ENCODE results near the gene HDAC1. TPM values are rescaled to one million over a fixed set of nuclear protein-coding genes. Genes with fewer than 3 reads are reported as not detected.

Gene HDAC1
- total and polyA plus RNA-seq, 2 of the 13 experiments (the other 11 are each of a cell fraction or from before 2014, with no cell fraction given) = 93.5 to 189 TPM

DNA sequence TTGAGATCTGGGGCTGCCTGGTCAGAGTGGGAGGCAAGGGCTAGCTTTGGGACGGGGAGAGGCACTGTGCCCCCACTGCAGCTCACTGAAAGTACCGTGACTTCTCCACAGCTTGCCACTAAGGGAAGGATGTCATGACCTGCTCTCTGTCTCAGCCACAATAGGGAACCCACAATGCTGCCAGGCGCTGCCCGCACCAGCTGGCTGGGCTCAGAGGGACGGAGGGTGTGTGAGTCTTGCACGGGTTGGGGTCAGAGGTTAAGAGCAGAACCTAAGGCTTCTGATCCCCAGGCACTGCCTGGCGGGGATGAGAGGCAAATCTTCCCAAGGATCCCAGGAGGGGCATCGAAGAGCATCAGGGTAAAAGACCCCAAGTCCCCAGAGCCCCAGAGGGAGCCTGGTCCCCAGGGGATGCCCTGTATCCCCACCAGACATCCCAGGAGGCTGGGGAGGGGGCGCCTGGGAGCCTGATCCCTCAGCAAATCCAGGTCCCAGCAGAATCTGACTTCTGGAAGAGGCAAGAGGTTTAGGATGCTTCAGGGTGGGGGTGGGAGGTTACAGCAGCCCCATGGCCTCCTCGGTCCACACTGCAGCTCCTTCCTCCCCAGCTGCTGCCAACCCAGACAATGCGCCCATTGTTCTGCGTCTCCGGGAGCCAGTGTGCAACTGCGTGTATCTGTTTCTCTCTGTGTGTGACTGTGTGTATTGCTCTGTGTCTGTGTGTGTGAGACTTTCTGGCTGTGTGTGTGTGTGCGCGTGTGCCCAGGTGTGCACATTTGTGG is 46.2 kb downstream of the HDAC1 start (continued):
- TF ChIP-seq XRCC5 (optimal IDR thresholded peaks at IDR 0.05; ENCODE audit: low read length) (peak; percentile 61), ZNF510 (CRISPR knock-in tag; IDR thresholded peaks at IDR 0.05; ENCODE audit: low read depth) (no peak), ZFP37 (CRISPR knock-in tag; IDR thresholded peaks at IDR 0.05; ENCODE audit: borderline replicate concordance) (no peak), ZNF766 (CRISPR knock-in tag; IDR thresholded peaks at IDR 0.05; ENCODE audit: borderline replicate concordance) (no peak), CBFB (CRISPR knock-in tag; IDR thresholded peaks at IDR 0.05) (no peak), KDM1A (CRISPR knock-in tag; IDR thresholded peaks at IDR 0.05) (0 out of 2 replicates have a peak, but pooled peaks have one; percentile 41), HNRNPH1 (optimal IDR thresholded peaks at IDR 0.05; ENCODE audit: low read depth, low read length) (no peak), KDM3A (CRISPR knock-in tag; IDR thresholded peaks at IDR 0.05; ENCODE audit: low read depth) (no peak), BRCA1 (CRISPR knock-in tag; IDR thresholded peaks at IDR 0.05) (no peak), YY1 (IDR thresholded peaks at IDR 0.05; ENCODE audit: insufficient read depth, insufficient replicate concordance, low read depth, low read length) (no peak)
- TF ChIP-seq, protein P1, sequence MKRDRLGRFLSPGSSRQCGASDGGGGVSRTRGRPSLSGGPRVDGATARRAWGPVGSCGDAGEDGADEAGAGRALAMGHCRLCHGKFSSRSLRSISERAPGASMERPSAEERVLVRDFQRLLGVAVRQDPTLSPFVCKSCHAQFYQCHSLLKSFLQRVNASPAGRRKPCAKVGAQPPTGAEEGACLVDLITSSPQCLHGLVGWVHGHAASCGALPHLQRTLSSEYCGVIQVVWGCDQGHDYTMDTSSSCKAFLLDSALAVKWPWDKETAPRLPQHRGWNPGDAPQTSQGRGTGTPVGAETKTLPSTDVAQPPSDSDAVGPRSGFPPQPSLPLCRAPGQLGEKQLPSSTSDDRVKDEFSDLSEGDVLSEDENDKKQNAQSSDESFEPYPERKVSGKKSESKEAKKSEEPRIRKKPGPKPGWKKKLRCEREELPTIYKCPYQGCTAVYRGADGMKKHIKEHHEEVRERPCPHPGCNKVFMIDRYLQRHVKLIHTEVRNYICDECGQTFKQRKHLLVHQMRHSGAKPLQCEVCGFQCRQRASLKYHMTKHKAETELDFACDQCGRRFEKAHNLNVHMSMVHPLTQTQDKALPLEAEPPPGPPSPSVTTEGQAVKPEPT (CRISPR knock-in tag; IDR thresholded peaks at IDR 0.05; ENCODE audit: low read depth) = no peak
- TF ChIP-seq, protein P2, sequence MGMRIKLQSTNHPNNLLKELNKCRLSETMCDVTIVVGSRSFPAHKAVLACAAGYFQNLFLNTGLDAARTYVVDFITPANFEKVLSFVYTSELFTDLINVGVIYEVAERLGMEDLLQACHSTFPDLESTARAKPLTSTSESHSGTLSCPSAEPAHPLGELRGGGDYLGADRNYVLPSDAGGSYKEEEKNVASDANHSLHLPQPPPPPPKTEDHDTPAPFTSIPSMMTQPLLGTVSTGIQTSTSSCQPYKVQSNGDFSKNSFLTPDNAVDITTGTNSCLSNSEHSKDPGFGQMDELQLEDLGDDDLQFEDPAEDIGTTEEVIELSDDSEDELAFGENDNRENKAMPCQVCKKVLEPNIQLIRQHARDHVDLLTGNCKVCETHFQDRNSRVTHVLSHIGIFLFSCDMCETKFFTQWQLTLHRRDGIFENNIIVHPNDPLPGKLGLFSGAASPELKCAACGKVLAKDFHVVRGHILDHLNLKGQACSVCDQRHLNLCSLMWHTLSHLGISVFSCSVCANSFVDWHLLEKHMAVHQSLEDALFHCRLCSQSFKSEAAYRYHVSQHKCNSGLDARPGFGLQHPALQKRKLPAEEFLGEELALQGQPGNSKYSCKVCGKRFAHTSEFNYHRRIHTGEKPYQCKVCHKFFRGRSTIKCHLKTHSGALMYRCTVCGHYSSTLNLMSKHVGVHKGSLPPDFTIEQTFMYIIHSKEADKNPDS (CRISPR knock-in tag; IDR thresholded peaks at IDR 0.05) = no peak
- TF ChIP-seq, protein P3, sequence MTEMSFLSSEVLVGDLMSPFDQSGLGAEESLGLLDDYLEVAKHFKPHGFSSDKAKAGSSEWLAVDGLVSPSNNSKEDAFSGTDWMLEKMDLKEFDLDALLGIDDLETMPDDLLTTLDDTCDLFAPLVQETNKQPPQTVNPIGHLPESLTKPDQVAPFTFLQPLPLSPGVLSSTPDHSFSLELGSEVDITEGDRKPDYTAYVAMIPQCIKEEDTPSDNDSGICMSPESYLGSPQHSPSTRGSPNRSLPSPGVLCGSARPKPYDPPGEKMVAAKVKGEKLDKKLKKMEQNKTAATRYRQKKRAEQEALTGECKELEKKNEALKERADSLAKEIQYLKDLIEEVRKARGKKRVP (CRISPR knock-in tag; IDR thresholded peaks at IDR 0.05) = no peak
- TF ChIP-seq, protein P4, sequence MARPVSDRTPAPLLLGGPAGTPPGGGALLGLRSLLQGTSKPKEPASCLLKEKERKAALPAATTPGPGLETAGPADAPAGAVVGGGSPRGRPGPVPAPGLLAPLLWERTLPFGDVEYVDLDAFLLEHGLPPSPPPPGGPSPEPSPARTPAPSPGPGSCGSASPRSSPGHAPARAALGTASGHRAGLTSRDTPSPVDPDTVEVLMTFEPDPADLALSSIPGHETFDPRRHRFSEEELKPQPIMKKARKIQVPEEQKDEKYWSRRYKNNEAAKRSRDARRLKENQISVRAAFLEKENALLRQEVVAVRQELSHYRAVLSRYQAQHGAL (CRISPR knock-in tag; IDR thresholded peaks at IDR 0.05; ENCODE audit: not compliant biosample characterization) = no peak
- TF ChIP-seq, protein P5, sequence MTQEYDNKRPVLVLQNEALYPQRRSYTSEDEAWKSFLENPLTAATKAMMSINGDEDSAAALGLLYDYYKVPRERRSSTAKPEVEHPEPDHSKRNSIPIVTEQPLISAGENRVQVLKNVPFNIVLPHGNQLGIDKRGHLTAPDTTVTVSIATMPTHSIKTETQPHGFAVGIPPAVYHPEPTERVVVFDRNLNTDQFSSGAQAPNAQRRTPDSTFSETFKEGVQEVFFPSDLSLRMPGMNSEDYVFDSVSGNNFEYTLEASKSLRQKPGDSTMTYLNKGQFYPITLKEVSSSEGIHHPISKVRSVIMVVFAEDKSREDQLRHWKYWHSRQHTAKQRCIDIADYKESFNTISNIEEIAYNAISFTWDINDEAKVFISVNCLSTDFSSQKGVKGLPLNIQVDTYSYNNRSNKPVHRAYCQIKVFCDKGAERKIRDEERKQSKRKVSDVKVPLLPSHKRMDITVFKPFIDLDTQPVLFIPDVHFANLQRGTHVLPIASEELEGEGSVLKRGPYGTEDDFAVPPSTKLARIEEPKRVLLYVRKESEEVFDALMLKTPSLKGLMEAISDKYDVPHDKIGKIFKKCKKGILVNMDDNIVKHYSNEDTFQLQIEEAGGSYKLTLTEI (CRISPR knock-in tag; conservative IDR thresholded peaks at IDR 0.05) = no peak
- TF ChIP-seq, protein P6, sequence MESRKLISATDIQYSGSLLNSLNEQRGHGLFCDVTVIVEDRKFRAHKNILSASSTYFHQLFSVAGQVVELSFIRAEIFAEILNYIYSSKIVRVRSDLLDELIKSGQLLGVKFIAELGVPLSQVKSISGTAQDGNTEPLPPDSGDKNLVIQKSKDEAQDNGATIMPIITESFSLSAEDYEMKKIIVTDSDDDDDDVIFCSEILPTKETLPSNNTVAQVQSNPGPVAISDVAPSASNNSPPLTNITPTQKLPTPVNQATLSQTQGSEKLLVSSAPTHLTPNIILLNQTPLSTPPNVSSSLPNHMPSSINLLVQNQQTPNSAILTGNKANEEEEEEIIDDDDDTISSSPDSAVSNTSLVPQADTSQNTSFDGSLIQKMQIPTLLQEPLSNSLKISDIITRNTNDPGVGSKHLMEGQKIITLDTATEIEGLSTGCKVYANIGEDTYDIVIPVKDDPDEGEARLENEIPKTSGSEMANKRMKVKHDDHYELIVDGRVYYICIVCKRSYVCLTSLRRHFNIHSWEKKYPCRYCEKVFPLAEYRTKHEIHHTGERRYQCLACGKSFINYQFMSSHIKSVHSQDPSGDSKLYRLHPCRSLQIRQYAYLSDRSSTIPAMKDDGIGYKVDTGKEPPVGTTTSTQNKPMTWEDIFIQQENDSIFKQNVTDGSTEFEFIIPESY (CRISPR knock-in tag; IDR thresholded peaks at IDR 0.05) = no peak
- TF ChIP-seq, protein P7, sequence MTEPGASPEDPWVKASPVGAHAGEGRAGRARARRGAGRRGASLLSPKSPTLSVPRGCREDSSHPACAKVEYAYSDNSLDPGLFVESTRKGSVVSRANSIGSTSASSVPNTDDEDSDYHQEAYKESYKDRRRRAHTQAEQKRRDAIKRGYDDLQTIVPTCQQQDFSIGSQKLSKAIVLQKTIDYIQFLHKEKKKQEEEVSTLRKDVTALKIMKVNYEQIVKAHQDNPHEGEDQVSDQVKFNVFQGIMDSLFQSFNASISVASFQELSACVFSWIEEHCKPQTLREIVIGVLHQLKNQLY (CRISPR knock-in tag; IDR thresholded peaks at IDR 0.05) = no peak
- TF ChIP-seq, protein P8, sequence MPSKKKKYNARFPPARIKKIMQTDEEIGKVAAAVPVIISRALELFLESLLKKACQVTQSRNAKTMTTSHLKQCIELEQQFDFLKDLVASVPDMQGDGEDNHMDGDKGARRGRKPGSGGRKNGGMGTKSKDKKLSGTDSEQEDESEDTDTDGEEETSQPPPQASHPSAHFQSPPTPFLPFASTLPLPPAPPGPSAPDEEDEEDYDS (CRISPR knock-in tag; IDR thresholded peaks at IDR 0.05) = no peak

Data from HepG2 (cell line).